Raji (cell line): ENCODE measurements around the gene CYB561D1.

Experiments
- POLR2A ChIP-seq: IDR thresholded peaks from 2 replicates; pipeline ENCODE4 v1.6.1; 2011; ENCODE audit warnings: low read depth, low read length, control low read depth; ENCODE audit not compliant: insufficient read depth

CYB561D1 gene

DNA sequence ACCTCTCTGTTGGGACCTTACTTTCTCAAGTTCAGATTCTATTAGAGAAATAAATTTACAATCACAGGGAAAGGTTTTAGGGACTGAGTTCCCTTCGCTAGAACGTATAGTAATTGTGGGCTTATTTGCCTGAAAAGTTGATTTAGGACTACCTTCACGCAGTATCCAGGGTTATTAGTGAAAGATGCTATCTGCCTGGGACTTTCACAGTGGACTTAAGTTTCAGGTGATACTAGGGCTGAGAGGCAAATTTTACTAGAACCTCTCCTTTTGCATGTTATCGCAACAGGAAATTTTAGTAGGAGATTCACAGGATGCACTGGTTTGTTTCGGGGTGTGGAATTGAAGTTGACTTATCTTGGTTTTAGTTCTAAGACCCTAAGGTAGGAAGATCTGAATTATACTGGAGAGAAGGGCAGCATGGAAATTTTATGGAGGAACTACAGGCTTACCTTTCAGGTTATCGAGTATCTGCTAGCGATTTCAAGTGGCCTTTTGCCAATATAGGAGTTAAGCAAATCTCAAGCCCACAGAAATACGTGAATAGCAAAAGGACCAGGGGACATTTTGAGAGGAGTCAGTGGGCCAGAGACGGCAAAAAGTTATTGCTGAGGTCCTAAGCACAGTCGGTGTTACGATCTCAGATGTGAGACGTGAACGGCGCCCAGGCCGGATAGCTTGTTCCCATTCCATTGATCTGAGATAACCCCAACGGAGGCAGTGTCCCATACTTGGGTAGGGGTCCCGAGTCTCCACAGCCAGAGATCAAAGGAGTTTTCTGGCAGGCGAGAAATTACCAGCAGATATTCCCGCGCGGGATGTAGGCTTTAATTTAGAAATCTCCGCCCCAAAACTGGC, 53.8 kb downstream of the CYB561D1 start:
- TF ChIP-seq POLR2A, result no peak

DNA sequence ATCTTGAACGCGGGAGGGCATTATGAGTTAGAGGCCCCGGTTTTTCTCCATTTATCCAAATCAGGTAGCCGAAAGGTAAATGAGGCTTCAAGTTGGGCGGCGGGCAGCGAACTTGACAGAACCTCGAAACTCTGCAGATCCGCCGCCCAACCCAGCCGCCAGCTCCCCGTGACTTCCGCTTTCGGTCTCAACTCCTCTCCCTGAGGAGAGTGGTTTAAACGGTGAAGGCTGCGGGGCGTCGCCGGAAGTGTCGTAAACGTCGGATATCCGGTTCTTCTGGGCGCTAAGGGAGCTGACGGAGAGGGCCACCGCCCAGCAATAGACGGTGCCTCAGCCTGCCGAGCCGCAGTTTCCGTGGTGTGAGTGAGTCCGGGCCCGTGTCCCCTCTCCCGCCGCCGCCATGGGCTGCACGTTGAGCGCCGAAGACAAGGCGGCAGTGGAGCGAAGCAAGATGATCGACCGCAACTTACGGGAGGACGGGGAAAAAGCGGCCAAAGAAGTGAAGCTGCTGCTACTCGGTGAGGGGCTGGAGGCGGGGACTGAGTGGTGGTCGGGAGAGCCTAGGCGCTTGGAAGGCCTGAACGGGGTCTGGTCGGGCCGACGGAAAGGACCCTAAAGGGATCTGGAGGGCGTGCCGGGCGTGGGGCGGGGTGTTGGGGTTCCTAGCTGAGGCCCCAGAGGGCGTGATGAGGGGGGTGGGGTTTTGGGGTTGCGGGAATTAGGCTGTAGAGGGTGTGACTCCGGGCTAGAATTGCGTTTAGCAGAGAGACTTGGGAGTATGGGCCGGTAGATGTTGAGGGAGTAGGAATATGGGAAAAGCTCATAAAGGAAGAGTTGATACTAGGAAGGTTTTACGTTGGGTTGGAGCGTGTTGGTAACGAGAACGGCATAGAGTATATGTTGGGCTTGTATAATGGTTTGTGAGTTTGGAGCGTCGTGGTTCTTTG, 54.7 kb downstream of the CYB561D1 start, which contains the start of gene GNAI3:
TSS of gene GNAI3 (plus strand) at position 295 of the 947 bp plus-strand sequence. CDS start at position 401, 106 bp downstream.
- TF ChIP-seq POLR2A, result peak; percentile 92
